ENCODE measurements around the gene PERP.
"Not testable (repeated sequence)": the region's sequence is repeated elsewhere in the genome, so short reads cannot be mapped to it uniquely, and the experiment has no call there.

The PERP gene

DNA sequence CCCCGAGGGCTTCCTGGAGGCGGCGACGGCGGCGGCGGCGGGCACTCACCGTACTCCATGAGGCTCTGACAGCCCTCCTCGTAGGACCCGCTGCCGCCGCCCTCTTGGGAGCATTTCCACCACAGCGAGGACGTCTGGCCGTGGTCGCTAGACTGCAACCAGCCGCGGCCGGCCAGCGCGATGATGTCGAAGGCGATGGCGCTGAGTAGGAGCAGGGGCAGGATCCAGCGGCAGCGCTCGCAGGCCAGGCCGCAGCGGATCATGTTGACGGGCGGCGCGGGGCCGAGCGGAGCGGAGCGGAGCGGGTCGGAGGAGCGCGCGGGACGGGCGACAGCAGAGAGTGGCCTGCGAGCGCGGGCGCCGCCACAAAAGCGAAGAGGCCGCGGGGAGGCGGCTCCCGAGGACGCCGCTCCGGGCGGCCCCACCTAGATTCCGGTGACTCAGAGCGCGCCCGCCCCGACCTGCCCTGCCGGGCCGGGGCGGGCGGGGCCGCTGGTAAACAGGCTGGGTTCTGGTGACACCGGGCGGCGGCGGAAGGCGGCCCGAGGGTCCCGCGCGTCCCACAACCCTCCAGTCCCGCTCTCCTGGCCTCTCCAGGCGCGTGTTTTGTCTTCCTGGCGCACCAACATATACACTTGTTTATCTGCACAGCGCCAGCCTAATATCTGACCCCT lies at the start of gene PERP:
Gene PERP (minus strand): TSS at position 342 of the 674 bp plus-strand sequence. CDS start 79 bp downstream, at position 263.
- DNase-seq, result peak in 11 of 56 donors; percentile 3 to 33 (median 20)

DNA sequence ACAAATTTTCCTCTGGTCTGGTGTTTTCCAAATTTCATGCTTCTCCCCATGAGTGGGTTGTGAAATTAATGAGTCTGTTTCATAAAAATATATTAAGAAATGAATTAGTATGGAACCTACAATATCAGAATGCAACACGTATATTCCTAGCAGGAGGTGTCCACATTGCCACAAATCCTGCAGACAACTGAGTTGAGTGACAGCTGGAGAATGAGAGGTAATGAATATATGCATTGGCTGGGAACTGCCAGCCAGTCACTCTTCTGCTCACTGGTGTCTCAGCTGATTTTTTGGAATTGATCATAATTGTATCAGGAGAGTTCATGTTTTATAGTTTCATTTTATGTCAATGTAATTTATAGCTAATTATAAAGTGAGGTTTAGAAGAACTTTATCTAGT lies 48.2 kb upstream of the PERP start:
- no peak for DNase-seq

DNA sequence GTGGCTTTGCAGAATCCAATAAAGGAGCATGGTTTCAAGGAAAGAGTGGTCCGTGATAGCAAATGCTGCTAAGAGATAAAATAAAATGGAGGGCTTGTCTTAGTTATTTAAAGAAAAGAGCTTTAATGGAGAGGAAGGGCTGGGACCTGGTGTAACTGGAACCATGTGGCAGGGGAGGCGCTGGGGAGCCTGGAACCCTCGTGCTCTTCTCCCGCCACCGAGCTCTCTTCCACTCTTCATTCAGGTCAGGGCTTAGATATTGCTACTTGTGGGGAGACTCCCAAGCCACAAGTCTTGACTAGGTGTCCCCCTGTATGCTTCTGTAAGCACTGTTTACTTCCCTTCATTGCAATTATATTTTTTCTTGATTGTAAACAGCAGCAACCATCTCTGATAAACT lies 39.3 kb upstream of the PERP start:
- no peak for DNase-seq

GRCh38 chr6:138145402-138145801 lies 38.2 kb upstream of the PERP start:
- DNase-seq, result no peak

DNA sequence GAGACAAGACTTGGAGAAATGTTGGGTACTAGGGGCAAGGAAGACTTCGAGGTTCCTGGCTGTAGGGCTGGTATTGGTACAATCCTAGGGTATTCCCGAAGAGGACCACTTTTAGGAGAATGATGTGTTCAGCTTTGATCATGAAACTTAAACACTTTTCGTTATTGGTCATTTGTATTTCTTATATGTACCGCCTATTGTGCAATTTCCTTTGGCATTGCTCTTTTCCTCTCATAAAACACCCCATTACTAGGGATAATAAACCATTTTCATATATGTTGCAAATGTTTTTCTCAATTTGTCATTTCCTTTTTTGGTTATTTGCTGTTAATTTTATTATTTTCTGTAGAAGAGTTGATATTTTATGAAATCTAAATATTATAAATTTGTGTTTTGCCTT lies 35.6 kb upstream of the PERP start:
- no peak for DNase-seq

GRCh38 chr6:138129190-138129589 lies 22.0 kb upstream of the PERP start:
- DNase-seq, result no peak

DNA sequence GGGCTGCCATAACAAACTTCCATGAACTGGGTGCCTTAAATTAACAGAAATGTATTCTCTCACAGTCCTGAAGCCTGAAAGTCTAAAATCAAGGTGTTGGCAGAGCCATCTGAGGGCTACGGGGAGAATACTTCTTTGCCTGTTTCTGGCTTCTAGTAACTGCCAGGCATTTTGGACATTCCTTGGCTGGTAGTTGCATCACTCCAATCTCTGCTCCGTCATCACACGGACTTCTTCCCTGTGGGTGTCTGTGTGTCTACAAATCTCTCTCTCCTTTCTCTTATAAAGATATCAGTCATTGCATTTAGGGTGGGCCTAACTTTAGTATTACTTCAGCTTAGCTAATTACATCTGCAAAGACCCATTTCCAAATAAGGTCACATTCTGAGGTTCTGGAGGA lies 20.9 kb upstream of the PERP start:
- DNase-seq, result no peak

- no peak for DNase-seq
Observed at GRCh38 chr6:138124096-138124495, 16.9 kb upstream of the PERP start.

DNA sequence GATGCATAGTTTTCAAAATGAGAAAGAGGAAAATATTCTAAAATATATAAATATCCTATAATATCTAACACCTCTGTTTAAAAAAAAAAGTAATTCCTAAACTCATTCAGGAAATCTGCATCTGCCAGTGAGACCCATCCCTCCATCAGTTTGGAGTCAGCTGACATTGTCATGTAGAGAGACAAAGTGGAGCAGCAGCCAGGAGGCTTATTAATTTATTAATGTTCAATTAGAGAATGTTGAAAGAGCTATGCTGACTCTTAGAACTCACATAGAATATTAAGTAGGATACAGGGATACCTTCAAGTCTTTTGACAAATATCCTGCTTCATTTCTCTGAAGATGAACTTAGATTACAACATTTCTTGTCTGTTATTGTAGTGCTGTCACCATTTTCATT lies 12.8 kb upstream of the PERP start:
- DNase-seq, result no peak

DNA sequence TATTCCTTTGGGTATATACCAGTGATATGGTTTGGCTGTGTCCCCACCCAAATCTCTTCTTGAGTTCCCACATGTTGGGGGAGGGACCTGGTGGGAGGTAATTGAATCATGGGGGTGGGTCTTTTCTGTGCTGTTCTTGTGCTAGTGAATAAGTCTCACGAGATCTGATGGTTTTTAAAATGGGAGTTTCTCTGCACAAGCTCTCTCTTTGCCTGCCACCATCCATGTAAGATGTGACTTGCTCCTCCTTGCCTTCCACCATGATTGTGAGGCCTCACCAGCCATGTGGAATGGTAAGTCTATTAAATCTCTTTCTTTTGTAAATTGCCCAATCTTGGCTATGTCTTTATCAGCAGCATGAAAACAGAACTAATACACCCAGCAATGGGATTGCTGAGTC lies 12.0 kb upstream of the PERP start:
- DNase-seq, result not testable (repeated sequence)

DNA sequence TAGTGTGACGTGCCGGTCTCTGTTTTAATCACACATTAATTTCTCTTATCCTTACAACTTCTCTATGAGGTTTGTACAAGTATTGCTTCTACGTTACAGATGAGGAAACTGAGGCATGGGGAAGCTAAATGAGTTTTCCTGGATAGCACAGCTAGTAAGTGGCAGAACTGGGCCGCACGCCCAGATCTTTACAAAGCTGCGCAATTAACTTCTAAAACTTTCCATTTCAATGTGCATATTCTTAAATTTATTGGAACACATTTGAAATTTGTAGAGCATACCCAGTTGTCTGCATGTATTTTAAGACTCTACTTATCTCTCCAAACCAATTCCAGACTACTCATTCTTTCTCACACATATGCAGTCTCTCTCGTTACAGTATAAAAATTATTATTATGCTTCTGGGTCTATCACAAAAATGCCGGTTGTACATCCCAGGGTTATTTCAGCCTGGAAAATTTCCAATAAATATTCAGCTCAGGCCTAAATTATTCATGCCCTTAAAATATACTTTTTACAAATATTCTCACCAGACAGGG lies 10.2 kb upstream of the PERP start:
- DNase-seq, result no peak

DNA sequence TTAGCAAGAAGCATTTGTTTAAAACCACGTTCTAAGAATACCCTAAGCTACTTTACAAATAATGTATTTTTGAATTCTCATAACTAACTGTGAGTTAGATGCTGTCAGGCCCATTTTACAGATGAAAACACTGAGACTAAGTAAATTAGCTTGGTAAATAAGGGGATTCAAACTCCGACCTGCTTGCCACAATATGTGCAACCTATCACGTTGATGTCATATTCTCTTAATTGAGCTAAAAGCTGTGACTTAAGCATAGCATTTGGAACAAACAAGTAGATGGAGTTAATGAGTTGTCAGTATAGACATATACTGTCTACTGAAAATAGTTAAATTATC lies 9.4 kb upstream of the PERP start:
- DNase-seq, result no peak

DNA sequence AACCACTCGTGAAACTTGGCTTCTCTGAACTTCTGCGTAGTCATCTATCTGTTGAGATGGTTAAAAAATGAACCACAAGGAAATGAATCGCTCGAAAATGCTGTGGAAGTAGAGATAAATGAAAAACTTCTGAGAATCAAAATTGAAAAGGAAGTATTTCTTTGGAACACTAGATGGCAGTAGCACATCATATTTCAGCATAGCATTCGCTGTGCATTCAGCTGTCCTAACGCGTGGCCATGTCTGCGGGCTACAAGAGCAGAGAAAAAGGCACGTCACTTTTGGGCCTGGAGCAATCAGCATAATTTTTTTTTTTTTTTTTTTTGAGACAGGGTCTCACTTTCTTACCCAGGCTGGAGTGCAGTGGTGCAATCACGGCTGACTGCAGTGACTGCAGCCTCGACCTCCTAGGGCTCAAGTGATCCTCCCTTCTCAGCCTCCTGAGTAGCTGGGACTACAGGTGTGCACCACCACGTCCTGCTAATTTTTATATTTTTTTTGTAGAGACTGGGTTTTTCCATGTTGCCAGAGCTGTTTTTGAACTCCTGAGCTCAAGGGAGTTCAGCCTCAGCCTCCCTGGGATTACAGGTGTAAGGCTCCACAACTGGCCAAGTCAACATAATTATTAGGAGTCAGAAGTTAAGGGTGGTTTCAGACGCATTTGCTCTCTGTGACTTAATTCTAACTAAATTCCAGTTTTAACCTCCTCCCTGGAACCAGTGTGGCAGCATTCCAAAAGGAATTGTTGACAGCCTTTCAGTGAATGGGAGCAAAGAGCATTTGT lies 8.8 kb upstream of the PERP start:
- DNase-seq, result peak in 33 of 56 donors; percentile 2 to 71 (median 34)

DNA sequence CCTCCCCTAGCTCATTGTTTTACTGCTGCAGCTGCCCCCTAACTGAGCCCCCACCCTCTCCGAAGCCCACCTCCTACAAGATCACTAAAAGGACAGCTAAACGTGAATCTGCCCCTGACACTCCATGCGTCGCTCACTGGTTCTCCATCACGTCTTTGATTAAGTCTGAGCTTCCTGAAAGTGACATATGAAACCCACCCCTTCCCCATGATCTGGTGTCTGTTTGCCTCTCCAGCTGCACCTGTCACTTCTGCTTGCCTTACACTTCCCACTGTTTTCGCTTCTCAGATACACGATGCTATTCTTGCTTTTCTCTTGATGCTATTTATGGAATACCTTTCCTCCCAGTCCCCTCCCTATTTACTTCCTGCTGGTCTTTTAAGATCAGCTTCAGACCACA lies 8.0 kb upstream of the PERP start:
- DNase-seq, result no peak

- no peak for DNase-seq
Observed at GRCh38 chr6:138113588-138114210, 6.5 kb upstream of the PERP start.

DNA sequence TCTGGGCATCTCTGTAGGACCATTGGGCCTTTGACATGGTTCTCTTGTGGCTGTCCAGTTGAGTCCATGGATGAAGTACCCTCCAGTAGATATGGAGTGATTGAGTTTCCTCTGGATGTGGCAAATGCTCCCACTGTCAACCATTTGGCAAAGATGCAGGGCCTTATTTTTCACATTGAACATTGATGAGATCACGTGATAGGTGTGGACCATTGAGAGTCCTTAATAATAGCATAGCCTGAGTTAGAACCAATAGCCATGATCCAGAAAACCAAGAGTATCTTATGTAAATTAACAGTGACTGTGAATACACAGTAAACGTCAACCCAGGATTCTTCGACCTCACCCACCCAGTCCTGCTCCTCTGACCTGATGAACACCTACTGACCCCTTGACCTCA lies 3.0 kb upstream of the PERP start:
- DNase-seq, result no peak

DNA sequence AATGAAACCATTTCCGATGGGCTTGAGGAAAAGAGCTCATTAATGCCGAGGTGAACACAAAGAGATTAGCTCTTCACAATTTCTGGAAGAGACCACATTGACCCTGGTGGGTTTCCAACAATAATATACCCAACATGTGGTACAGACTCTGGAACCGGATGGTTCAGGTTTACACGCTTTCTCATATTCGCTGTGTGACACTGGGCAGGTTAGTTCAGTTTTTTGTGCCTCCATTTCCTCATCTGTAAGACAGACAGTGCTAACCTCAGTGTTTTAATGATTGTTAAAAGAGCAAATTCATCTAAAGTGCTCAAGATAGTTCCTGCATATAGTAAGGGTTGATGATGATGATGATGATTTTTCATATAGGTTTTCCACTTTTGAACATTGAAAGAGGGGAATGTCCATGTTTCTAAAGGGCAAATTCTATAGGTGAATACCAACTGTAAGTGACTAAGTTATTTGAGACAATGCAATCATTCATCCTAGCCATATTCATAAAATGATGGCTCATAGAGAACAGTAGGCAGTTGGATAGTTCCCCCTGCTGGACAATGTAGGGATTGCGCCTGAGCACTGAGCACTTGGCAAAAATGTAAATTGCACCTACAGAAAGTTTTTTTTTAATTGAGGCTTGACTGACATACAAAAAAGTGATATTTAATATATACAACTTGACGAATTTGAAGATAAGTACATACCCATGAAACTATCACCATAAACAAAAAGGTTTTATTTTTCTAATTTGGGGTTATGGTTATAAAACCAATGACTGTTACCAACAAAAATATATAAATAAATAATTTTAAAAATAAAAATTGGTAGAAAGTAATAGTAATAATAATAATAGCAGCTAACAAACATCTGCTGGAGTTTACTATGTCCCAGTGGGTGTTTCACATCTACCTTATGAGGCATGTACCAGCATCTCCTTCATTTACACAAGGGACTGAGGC lies 2.1 kb upstream of the PERP start:
- DNase-seq, result peak in 35 of 56 donors; percentile 2 to 83 (median 21)

DNA sequence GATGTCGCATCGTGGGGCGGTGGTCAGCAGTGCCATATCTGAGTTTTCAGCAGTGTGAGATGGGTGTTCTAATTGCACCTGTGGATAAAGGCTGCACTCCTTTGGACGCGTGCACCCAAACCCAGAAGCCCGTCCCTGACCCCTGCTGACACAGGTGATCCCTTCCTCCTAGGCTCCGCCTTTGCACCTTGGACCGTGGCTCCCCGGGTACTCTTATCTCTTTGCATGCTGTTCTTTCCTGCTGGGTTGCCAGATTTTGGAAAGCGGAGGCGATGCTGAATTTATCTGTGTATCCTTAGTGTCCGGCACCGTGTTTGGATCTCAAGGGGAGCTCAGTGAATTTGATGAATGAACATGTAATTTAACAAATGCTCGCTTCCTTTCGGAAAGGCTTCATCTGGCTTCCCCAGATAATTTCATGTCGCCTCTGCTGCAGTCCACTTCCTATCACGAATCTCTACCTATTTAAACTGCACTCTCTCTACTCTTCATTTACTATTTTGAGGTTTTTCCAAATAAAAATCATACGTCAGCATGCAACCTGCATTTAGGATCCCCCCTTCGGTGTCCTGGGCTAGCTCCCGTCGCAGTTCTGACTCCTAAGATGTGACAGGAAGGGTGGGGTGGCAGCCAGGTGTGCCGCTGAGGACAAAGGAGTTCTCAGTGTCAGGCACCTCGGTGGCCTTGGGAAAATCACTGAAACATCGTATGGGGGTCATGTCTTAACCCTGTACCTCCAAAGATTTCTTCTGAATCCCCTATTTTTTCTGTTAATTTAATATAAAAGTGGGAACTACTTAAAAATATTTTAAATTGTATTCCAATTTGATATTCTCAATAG lies 753 bp upstream of the PERP start:
- DNase-seq, result peak in 4 of 56 donors; percentile 5 to 24 (median 12)

- DNase-seq, result no peak
Observed at GRCh38 chr6:138106665-138107077, 548 bp downstream of the PERP start.
